GM10248 (cell line): ENCODE data around the gene SLC22A31.

Source experiments
- CTCF ChIA-PET: fragments of 300-600 bp; sonication (Branson Sonifier 250); formaldehyde crosslinking; extraction: SDS; loops from one replicate; lab custom pipeline; 2021; ENCODE audit warnings: antibody characterized with exemption; lab: Yijun Ruan, JAX
- POLR2A ChIA-PET: fragments of 350-650 bp; sonication (Branson Sonifier 250); formaldehyde crosslinking; extraction: SDS; loops from one replicate; lab custom pipeline; 2020; ENCODE audit warnings: antibody characterized with exemption; lab: Yijun Ruan, JAX
- DNase-seq: peaks from one replicate; pipeline ENCODE4 v3.0.0; 2012; ENCODE audit errors: extremely low spot score
- TF ChIP-seq, protein P1 (sequence below): IDR thresholded peaks from 2 replicates; pipeline ENCODE4 v1.5.1; 2012; ENCODE audit warnings: mild to moderate bottlenecking, low read depth; ENCODE audit errors: extremely low read depth, missing control alignments, control extremely low read depth

The SLC22A31 gene

DNA sequence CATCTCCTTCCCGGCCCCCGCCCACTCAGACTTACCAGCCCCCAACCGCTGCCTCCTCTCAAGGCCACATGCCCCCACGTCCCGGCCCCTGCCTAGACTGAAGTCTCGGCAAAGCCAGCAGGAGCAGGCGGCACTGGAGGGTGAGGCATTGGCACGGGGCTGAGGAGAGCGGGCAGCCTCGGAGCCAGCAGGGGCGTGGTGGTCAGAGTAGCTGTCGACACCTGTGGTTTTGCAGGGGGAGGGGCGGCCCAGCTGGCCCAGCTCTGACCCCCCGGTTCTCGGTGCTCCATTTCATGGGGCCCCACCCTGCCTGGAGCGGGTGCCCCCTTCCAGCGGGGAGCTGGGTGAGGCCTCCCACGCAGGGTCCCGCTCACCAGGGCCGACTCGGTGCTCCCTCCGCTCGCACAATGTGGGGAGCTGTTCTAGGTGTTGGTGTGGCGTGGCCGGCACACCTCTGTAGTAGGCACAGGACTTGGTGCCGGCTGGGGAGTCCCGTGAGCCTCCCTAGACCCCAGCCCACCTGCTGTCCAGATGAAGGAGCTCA, 24.1 kb downstream of the SLC22A31 start:
- ChIA-PET POLR2A (no interaction called here), CTCF (interaction anchor here (0.8 kb wide), 1 partner anchor 9 kb away, joined by 3 read pairs; no protein-coding TSS in a partner anchor)
- no peak for DNase-seq
- TF ChIP-seq, protein P1, sequence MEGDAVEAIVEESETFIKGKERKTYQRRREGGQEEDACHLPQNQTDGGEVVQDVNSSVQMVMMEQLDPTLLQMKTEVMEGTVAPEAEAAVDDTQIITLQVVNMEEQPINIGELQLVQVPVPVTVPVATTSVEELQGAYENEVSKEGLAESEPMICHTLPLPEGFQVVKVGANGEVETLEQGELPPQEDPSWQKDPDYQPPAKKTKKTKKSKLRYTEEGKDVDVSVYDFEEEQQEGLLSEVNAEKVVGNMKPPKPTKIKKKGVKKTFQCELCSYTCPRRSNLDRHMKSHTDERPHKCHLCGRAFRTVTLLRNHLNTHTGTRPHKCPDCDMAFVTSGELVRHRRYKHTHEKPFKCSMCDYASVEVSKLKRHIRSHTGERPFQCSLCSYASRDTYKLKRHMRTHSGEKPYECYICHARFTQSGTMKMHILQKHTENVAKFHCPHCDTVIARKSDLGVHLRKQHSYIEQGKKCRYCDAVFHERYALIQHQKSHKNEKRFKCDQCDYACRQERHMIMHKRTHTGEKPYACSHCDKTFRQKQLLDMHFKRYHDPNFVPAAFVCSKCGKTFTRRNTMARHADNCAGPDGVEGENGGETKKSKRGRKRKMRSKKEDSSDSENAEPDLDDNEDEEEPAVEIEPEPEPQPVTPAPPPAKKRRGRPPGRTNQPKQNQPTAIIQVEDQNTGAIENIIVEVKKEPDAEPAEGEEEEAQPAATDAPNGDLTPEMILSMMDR: no peak

- POLR2A ChIA-PET: no interaction called here
- TF ChIP-seq, protein P1: no peak
- DNase-seq: no peak
- CTCF ChIA-PET: interaction anchor here (0.7 kb wide), 1 partner anchor 242 kb away, joined by 3 read pairs; no protein-coding TSS in a partner anchor
Measured at GRCh38 chr16:89175280-89176146, 24.8 kb downstream of the SLC22A31 start.

DNA sequence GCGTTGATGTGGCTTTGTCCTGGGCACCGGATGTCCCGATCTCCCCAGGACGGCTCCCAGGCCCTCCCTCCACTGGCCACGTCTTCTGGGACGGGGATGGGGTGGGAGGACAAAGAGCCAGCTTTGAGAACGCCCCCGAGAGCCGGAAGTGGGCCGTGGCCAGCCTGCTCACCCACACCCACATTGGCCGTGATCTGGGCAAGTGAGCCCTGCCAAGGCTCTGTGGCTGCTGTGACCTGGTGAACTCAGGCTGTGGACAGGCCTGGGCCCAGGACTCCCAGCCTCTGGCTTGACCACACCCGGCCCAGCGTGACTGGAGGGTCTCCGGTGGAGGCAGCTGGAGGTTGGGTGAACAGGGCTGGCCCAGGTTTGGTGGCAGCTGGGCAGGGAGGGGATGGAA, 25.5 kb downstream of the SLC22A31 start:
- ChIA-PET CTCF (interaction anchor here (0.7 kb wide), 1 partner anchor 241 kb away, joined by 3 read pairs; no protein-coding TSS in a partner anchor), POLR2A (no interaction called here)
- TF ChIP-seq, protein P1: no peak
- no peak for DNase-seq

DNA sequence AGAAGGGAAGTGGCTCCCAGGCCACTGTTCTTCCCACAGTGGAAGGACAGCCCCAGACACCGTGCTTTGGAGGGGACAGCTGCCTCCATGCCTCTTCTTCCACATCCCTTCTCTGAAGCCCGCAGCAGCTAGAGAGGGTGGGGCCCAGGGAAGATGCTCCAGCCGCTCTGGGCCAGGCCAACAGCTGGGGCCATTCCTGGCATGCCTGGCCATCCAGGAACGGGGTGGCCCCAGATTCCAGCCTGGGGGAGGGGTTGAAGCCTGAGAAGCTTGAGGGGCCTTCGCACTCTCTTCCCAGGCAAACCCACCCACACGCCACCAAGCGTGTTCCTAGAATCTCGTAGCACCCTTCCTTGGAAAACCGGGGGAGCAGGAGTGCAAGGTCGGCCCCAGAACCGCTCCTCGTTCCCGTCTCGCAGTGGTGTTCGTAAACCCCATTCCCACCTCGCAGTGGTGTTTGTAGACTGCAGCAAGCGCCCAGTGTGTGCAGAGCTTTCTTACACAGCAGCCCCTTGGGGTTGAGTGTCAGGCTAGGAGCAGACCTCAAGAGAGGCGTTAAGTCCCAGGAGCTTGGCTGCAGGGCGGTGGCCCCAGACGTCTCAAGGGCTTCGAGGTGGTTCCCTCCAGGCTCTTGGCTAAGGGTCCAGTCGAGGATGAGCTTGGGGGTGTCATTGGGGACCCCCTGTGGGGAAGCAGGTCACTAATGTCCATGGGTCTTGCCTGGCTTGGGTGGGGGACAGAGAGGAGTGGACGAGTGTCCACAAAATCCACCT, 26.1 kb downstream of the SLC22A31 start:
- no peak for DNase-seq
- ChIA-PET CTCF (no interaction called here), POLR2A (interaction anchor here (0.8 kb wide), 1 partner anchor 18 kb away, joined by 4 read pairs; no protein-coding TSS in a partner anchor)
- TF ChIP-seq, protein P1: no peak

GRCh38 chr16:89173174-89173921, 27.0 kb downstream of the SLC22A31 start:
- CTCF ChIA-PET: interaction anchor here (1.2 kb wide), 1 partner anchor 436 kb away, joined by 3 read pairs; no protein-coding TSS in a partner anchor
- POLR2A ChIA-PET: interaction anchor here (0.8 kb wide), 1 partner anchor 19 kb away, joined by 4 read pairs; no protein-coding TSS in a partner anchor
- TF ChIP-seq, protein P1: no peak
- no peak for DNase-seq
